CMK (cell line): ENCODE measurements around the gene ARCN1.
"Not testable (repeated sequence)": the region's sequence is repeated elsewhere in the genome, so short reads cannot be mapped to it uniquely, and the experiment has no call there.

ENCODE experiments used
- DNase-seq: peaks from one replicate; pipeline ENCODE4 v3.0.0-alpha.2; 2010; ENCODE audit warnings: low read depth

Gene ARCN1

GRCh38 chr11:118544647-118545010 is 27.6 kb upstream of the ARCN1 start:
- no peak for DNase-seq

DNA sequence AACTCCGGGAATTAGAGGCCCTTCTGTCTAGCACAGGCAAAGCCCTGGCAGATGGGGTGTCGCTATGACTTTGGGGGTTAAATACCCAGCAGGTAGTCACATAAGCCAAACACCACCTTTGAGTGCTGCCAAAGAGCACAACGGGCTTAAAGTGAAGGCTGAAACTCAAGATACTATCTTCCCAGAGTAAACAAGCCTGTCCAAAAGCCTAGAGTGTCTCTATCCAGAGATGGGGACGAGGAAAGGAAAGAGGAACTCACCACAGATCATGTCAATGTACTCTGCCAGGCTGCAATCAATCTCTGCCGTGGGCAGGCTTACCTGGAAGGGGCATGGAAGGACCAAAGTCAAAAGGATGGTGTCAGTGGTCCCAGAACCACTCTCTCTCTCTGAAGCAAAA is 26.7 kb upstream of the ARCN1 start:
- no peak for DNase-seq

DNA sequence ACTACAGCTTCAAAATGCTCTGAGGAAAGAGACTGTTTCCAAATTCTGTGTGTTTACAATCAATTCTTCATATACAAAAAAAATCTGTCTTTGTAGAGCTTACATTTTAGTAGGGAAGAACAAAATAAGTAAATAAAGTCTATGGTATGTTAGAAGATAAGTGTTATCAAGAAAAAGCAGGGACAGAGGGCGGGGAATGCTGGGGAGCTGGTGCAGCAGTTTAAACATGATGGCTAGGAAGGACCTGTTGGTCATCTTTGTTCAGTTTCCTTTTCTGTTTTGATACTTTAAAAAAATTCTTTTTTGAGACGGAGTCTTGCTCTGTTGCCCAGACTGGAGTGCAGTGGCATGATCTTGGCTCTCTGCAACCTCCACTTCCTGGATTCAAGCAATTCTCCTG is 25.1 kb upstream of the ARCN1 start:
- no peak for DNase-seq

DNA sequence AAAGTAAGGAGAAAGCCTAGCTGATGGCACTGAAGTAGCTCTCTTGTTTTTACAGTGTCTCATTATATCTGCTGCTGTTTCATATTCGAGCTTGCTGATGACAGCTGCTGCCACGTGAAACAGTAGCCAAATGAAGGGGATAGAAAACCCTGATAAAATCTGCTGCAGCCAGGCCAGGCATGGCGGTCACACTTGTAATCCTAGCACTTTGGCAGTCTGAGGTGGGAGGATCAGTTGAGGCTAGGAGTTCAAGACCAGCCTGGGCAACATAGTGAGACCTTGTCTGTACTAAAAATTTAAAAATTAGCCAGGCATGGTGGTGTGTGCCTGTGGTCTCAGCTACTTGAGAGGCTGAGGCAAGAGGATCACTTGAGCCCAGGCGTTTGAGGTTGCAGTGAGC is 19.9 kb upstream of the ARCN1 start:
- DNase-seq, result no peak

GRCh38 chr11:118560806-118561205 is 11.4 kb upstream of the ARCN1 start:
- no peak for DNase-seq

- DNase-seq, result no peak
These were observed 7.2 kb upstream of the ARCN1 start for GRCh38 chr11:118565051-118565450.

GRCh38 chr11:118569670-118570069 is 2.5 kb upstream of the ARCN1 start:
- DNase-seq, result no peak

DNA sequence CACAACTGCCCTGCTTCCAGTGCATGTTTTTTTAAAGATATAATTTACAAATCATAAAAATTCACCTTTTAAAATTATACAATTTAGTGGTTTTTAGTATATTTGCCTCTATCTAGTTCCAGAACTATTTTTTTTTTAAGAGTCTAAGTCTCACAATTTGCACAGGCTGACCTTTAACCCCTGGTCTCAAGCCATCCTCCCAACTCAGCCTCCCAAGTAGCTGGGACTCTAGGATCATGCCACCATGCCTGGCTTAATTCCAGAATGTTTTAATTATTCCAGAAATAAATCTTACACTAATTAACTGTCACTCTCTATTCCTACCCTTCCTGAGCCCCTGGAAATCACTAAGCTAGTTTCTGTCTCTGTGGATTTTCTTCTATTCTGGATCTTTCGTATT is 1.4 kb upstream of the ARCN1 start:
- DNase-seq, result no peak

DNA sequence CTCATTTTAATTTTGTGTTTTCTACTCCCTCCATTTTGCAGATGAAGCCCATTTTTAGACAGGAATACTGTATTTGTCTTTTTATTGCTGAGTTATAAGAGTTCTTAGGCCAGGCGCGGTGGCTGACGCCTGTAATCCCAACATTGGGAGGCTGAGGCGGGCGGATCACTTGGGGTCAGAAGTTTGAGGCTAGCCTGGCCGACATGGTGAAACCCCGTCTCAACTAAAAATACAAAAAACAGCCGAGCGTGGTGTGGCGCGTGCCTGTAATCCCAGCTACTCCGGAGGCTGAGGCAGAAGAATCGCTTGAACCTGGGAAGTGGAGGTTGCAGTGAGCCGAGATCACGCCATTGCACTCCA is 528 bp upstream of the ARCN1 start:
- not testable (repeated sequence) for DNase-seq

- DNase-seq, result peak; percentile 50
These were observed 857 bp downstream of the ARCN1 start for GRCh38 chr11:118572981-118573550.

- DNase-seq, result no peak
These were observed 2.4 kb downstream of the ARCN1 start for GRCh38 chr11:118574636-118575035.

DNA sequence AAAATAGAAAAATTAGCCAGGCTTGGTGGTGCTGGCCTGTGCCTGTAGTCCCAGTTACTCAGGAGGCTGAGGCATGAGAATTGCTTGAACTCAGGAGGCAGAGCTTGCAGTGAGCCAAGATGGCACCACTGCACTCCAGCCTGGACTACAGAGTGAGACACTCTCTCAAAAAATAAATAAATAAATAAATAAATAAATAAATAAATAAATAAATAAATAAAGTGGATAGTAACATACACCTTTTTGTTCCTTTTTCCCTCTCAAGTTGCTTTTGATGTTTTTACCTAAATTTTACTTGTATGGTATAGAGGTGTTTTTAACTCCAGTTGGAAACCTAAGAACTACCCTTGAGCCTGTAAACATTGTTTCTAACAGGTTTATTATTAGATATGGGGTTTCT is 5.8 kb downstream of the ARCN1 start:
- not testable (repeated sequence) for DNase-seq

DNA sequence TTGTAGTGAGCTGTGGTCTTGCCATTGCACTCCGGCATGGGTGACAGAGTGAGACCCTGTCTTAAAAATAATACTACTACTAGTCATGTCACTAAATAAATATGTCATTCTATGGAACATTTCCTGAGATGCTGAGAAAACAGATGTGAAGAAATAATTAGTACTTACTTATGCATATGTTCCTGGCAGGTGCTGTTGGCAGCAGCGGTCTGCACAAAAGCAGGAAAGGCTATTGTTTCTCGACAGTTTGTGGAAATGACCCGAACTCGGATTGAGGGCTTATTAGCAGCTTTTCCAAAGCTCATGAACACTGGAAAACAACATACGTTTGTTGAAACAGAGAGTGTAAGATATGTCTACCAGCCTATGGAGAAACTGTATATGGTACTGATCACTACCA is 8.8 kb downstream of the ARCN1 start:
- no peak for DNase-seq

- no peak for DNase-seq
These were observed 15.7 kb downstream of the ARCN1 start for GRCh38 chr11:118587952-118588351.

- DNase-seq, result no peak
These were observed 20.6 kb downstream of the ARCN1 start for GRCh38 chr11:118592616-118593367.

GRCh38 chr11:118594984-118595383 is 22.8 kb downstream of the ARCN1 start:
- DNase-seq, result not testable (repeated sequence)

- DNase-seq, result no peak
These were observed 24.3 kb downstream of the ARCN1 start for GRCh38 chr11:118596224-118597146.

DNA sequence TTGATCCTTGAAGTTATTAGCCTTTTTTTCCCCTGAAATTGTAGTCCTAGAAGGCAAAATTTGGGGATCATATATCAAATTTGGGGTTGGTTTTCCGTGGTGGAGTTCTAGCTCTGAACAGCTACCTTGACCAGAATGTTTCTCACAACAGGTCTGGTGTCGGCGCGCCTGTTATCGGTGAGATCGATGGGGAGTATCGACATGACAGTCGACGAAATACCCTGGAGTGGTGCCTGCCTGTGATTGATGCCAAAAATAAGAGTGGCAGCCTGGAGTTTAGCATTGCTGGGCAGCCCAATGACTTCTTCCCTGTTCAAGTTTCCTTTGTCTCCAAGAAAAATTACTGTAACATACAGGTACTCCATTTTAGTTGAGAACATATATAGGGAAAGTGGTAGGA is 25.3 kb downstream of the ARCN1 start:
- DNase-seq, result no peak

DNA sequence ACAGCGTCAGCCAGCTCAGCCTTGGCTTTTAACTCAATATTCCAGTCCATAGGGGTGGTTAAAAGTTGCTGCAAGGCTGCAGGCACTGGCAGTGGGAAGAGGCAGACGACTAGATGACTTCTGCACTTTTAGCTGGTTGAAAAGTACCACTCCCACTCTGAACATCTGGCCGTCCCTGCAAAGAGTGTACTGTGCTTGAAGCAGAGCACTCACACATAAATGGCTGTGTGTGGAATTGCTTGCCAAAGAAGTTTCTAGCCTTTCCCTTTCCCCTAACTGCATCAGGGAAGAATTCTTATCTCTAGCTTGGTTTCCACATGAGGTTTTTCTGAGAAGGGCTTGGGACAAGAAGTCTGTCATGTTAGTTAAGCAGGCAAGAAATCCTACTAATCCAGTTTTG is 30.1 kb downstream of the ARCN1 start:
- DNase-seq, result no peak

DNA sequence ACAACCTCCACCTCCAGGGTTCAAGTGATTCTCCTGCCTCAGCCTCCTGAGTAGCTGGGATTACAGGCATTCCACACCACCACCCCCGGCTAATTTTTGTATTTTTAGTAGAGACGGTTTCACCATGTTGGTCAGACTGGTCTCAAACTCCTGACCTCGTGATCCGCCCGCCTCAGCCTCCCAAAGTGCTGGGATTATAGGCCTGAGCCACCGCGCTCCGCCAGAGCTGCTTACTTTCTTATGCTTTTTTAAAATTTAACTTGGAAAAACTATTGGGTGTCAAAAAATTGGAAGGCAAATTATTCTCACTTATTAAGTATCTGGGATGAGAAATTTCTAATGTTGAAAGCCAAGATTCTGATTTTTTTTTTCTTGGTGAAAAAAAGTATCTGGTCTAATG is 31.5 kb downstream of the ARCN1 start:
- not testable (repeated sequence) for DNase-seq

DNA sequence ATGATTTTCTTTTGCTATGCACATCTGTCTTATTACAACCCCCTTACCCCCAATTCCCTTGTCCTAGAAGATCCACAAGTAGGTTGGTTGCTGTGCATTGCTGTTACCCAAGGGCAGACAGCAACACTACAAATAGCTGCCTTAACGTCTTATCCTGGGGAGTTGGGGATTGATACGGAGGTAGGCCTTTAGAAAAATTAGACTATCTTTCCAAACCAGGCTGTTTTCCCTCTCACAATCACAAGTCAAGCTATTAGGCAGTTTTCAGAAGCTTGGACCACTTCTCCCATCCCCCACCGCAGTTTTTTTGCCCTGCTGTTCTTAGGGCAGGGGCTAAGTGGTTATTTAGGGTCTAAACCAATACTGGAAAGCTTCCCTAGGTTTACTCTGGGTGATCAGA is 32.4 kb downstream of the ARCN1 start:
- DNase-seq, result no peak

DNA sequence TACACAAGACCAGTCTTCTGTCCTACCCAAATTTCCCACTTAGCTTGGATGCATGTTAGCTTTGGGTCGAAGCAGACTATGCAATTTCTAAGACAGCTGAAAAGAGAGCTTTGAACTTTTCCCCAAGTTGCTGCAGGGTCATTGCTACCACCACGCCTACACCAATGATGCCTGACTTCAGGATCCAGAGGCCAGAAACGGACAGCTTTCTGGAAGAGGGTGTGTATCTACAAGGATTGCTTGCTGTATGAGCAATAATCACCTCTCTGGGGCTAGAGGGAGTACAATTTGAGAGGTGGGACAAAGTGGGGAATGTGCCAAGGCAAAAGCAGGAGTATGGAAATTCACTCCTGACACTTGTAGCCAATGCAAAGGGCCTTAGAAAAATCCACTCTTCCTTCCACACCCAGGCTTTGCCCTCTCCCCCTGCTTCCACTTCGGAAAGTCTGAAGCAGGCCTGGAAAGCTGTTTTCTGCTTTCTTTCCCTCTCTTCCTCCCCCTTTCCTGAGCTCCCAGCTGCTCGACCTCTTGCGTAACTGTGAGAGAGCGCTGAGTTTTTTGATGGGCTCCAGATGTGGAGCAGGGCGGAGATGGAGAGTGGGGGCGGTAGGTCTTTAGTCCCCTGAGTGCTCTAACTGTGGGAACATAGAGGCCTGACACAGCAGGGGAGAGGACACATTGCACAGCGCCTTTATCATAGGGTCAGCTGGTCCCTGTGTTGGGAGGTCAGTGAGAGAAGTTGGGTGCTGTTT is 33.1 kb downstream of the ARCN1 start:
- DNase-seq, result no peak
